Activated T-cell treated with anti-CD3 and anti-CD28 coated beads, Interleukin-2, amount 50 U/mL, for 4 hours (primary cell): ENCODE measurements around the gene CIZ1. TPM values are rescaled to one million over a fixed set of nuclear protein-coding genes. Genes with fewer than 3 reads are reported as not detected.

Experiments
- ATAC-seq, 2 donors: fragments of 200-7000 bp; cut with Tn5 transposase; one replicate each; pipeline ENCODE4 v1.10.0; 2021
- DNase-seq: peaks from one replicate; pipeline ENCODE4 v3.0.0-alpha.2; 2020
- H3K27me3 Mint-ChIP-seq: one replicate; pipeline ENCODE4 v1.8.0; 2021; ENCODE audit warnings: low read depth, mixed read lengths
- H3K36me3 Mint-ChIP-seq: one replicate; pipeline ENCODE4 v1.8.0; 2022; ENCODE audit warnings: mixed read lengths; ENCODE audit not compliant: insufficient read depth
- H3K4me1 Mint-ChIP-seq: one replicate; pipeline ENCODE4 v1.8.0; 2021; ENCODE audit warnings: low read depth, mixed read lengths
- H3K4me3 Mint-ChIP-seq: one replicate; pipeline ENCODE4 v1.8.0; 2021; ENCODE audit warnings: mild to moderate bottlenecking, moderate library complexity, mixed read lengths
- H3K9me3 Mint-ChIP-seq: one replicate; pipeline ENCODE4 v1.8.0; 2021; ENCODE audit warnings: mixed read lengths
- total RNA-seq, 3 donors: library from RNA; stranded (reverse); gene quantifications; one replicate each; pipeline ENCODE4 v1.2.1, GENCODE V29; 2021

Gene CIZ1
- total RNA-seq, 3 donors from 2014 or later = 117 to 128 (median 124) TPM

DNA sequence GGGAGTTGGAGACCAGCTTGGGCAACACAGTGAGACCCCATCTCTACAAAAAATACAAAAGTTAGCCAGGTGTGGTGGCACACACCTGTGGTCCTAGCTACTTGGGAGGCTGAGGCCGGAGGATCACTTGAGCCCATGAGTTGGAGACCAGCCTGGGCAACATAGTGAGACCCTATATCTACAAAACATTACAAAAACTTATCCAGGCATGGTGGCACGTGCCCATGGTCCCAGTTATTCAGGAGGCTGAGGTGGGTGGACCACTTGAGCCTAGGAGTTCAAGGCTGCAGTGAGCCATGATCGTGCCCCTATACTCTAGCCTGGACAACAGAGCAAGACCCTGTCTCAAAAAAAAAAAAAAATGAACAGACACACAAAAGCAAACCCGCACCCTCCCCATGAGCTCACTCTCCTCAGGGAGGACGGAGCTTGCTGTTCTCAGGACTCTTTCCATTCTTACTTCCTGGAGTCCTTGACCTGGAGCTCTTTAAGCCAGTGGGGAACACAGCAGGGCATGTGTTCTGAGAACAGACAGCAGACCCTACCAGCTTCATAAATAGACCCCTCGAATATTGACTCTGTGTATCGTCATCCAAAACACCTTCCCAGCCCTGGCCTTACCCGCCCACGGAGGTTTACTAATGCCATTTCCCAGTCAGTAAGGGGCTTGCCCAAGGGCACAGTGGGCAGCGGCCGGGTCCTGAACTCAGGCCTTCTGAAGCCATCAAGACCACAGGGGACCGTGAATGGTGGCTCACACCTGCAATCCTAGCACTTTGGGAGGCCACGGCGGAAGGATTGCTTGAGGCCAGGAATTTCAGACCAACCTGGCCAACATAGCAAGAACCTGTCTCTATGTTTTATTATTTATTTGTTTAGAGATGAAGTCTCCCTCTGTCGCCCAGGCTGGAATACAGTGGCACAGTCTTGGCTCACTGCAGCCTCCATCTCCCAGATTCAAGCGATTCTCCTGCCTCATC is 75.0 kb downstream of the CIZ1 start:
- Mint-ChIP-seq H3K9me3 (no peaks in the 10 kb centered on the region), H3K4me3 (no peak overlapping the region), H3K36me3 (peaks cover 6% of the 10 kb centered on the region), H3K27me3 (no peaks in the 10 kb centered on the region), H3K4me1 (peaks cover 9% of the 10 kb centered on the region)
- DNase-seq = no peak
- ATAC-seq = no peak

Other genes with a start within 250 kb of the CIZ1 start
- 10 to 100 TPM; 75.5 to 87.3 (median 86.0) TPM for gene EEIG1, start 210.6 kb downstream of the CIZ1 start, total RNA-seq
- gene NAIF1, start 124.3 kb downstream of the CIZ1 start, total RNA-seq = 10 to 100 TPM in 1 of 3 donors, 1 to 10 TPM in 2; 9.5 to 11.2 (median 9.7) TPM
- 10 to 100 TPM; 13.9 to 16.3 (median 15.6) TPM for gene SLC25A25, start 123.3 kb downstream of the CIZ1 start, total RNA-seq
- 100 to 1,000 TPM; 123 to 132 (median 123) TPM for gene PTGES2, start 63.8 kb downstream of the CIZ1 start, total RNA-seq
- gene LCN2, start 42.1 kb downstream of the CIZ1 start, total RNA-seq = not detected
- 10 to 100 TPM; 71.0 to 72.7 (median 71.6) TPM for gene BBLN, start 31.3 kb downstream of the CIZ1 start, total RNA-seq
- gene DNM1, start 11.8 kb upstream of the CIZ1 start, total RNA-seq = under 1 TPM; 0.32 to 0.43 (median 0.40) TPM
- gene GOLGA2, start 84.4 kb upstream of the CIZ1 start, total RNA-seq = 10 to 100 TPM; 39.4 to 48.2 (median 46.5) TPM
- gene SWI5, start 84.7 kb upstream of the CIZ1 start, total RNA-seq = 10 to 100 TPM; 18.6 to 19.5 (median 19.1) TPM
- 10 to 100 TPM; 64.6 to 71.7 (median 69.7) TPM for gene TRUB2, start 130.9 kb upstream of the CIZ1 start, total RNA-seq
- gene COQ4, start 131.3 kb upstream of the CIZ1 start, total RNA-seq = 10 to 100 TPM; 60.7 to 63.9 (median 62.4) TPM
- 10 to 100 TPM; 51.3 to 59.0 (median 56.0) TPM for gene SLC27A4, start 149.0 kb upstream of the CIZ1 start, total RNA-seq
- gene URM1, start 179.8 kb upstream of the CIZ1 start, total RNA-seq = 100 to 1,000 TPM in 2 of 3 donors, 10 to 100 TPM in 1; 93.3 to 106 (median 104) TPM
- under 1 TPM; 0.30 to 0.63 (median 0.34) TPM for gene CERCAM, start 229.3 kb upstream of the CIZ1 start, total RNA-seq